Mammary epithelial cell (primary cell): ENCODE data around the gene ITPKB.

Experiments
- CTCF ChIP-seq, 2 donors: IDR thresholded peaks in 1 of 2; conservative IDR thresholded peaks in 1 of 2; 2 replicates each; pipeline ENCODE4 v1.5.1; 2011 to 2012; ENCODE audit warnings: inconsistent platforms in 2 of 2, low read length in 2 of 2, mild to moderate bottlenecking in 2 of 2, control low read depth in 1 of 2, low read depth in 1 of 2; ENCODE audit not compliant: insufficient read depth in 1 of 2; ENCODE audit errors: extremely low read depth in 1 of 2
- EZH2 ChIP-seq: IDR thresholded peaks from 2 replicates; pipeline ENCODE4 v1.6.1; 2012; ENCODE audit warnings: low read length, inconsistent platforms, borderline replicate concordance

- TF ChIP-seq CTCF (conservative IDR thresholded peaks at IDR 0.05 in 1 of 2, IDR thresholded peaks at IDR 0.05 in 1 of 2; ENCODE audit: extremely low read depth in 1 of 2, insufficient read depth in 1 of 2, low read depth in 1 of 2, low read length in 2 of 2) (no peak), EZH2 (no peak)
Measured at GRCh38 chr1:226737819-226738420, 1.2 kb downstream of the ITPKB start.
